GM18526 (cell line): Measurements from ENCODE around the gene PACS1.

ENCODE experiments used
- POLR2A ChIP-seq: IDR thresholded peaks from 3 replicates; pipeline ENCODE4 v1.6.1; 2011; ENCODE audit not compliant: insufficient read length; ENCODE audit errors: extremely low read depth

The PACS1 gene

GRCh38 chr11:66281001-66281400 is 210.9 kb downstream of the PACS1 start:
- TF ChIP-seq POLR2A = no peak

- no peak for TF ChIP-seq POLR2A
Observed at GRCh38 chr11:66281776-66282467, 211.8 kb downstream of the PACS1 start.

GRCh38 chr11:66282468-66283455 is 212.7 kb downstream of the PACS1 start:
- no peak for TF ChIP-seq POLR2A

GRCh38 chr11:66283461-66284105 is 213.5 kb downstream of the PACS1 start:
- no peak for TF ChIP-seq POLR2A

- no peak for TF ChIP-seq POLR2A
Observed at GRCh38 chr11:66284526-66285078, 214.5 kb downstream of the PACS1 start.

- TF ChIP-seq POLR2A = no peak
Observed at GRCh38 chr11:66285250-66285947, 215.3 kb downstream of the PACS1 start.

- TF ChIP-seq POLR2A = no peak
Observed at GRCh38 chr11:66286699-66287098, 216.6 kb downstream of the PACS1 start.

- TF ChIP-seq POLR2A = no peak
Observed at GRCh38 chr11:66287211-66287888, 217.3 kb downstream of the PACS1 start.

GRCh38 chr11:66287889-66288670 is 218.0 kb downstream of the PACS1 start:
- no peak for TF ChIP-seq POLR2A

- TF ChIP-seq POLR2A = peak; percentile 77
Observed at GRCh38 chr11:66288671-66289547, 218.8 kb downstream of the PACS1 start, which contains the start of gene YIF1A. Gene YIF1A (minus strand): TSS chr11:66289143. CDS start chr11:66288985, 158 bp downstream.

- TF ChIP-seq POLR2A = peak; percentile 0
Observed at GRCh38 chr11:66289548-66290329, 219.7 kb downstream of the PACS1 start.

- no peak for TF ChIP-seq POLR2A
Observed at GRCh38 chr11:66290330-66290621, 220.2 kb downstream of the PACS1 start.
